Endothelial cell (in vitro differentiated cells): ENCODE results near the gene MIGA2. TPM values are rescaled to one million over a fixed set of nuclear protein-coding genes. Genes with fewer than 3 reads are reported as not detected.

Experiments used
- DNase-seq: peaks from one replicate; pipeline ENCODE4 v3.0.0; 2021; ENCODE audit warnings: low spot score
- H3K27ac Mint-ChIP-seq: one replicate; pipeline ENCODE4 v1.8.0; 2021; ENCODE audit warnings: mixed read lengths, inconsistent platforms; ENCODE audit not compliant: unreplicated experiment
- H3K27me3 Mint-ChIP-seq: one replicate; pipeline ENCODE4 v1.8.0; 2021; ENCODE audit warnings: mild to moderate bottlenecking, moderate library complexity, mixed read lengths, inconsistent platforms; ENCODE audit not compliant: unreplicated experiment
- H3K36me3 Mint-ChIP-seq: one replicate; pipeline ENCODE4 v1.8.0; 2021; ENCODE audit warnings: mild to moderate bottlenecking, low read depth, mixed read lengths, inconsistent platforms; ENCODE audit not compliant: unreplicated experiment
- H3K4me1 Mint-ChIP-seq: one replicate; pipeline ENCODE4 v1.8.0; 2021; ENCODE audit warnings: mild to moderate bottlenecking, mixed read lengths, inconsistent platforms; ENCODE audit not compliant: unreplicated experiment
- H3K4me3 Mint-ChIP-seq: one replicate; pipeline ENCODE4 v1.8.0; 2021; ENCODE audit warnings: mild to moderate bottlenecking, mixed read lengths, inconsistent platforms; ENCODE audit not compliant: unreplicated experiment
- H3K9me3 Mint-ChIP-seq: one replicate; pipeline ENCODE4 v1.8.0; 2021; ENCODE audit warnings: mixed read lengths, inconsistent platforms; ENCODE audit not compliant: unreplicated experiment
- CTCF ChIP-seq: fragments of 200-600 bp; sonication (generic); IDR thresholded peaks from one replicate; pipeline ENCODE4 v1.5.0; 2021; ENCODE audit warnings: antibody characterized with exemption; ENCODE audit not compliant: unreplicated experiment
- total RNA-seq: library from RNA; stranded (reverse); fragmentation: NEBNext Ultra II Directional; extraction: Animal tissue kit (Norgen Biotek cat#: 25700); gene quantifications from one replicate; pipeline ENCODE4 v1.2.1, GENCODE V29; 2021; ENCODE audit not compliant: unreplicated experiment

MIGA2 gene
- total RNA-seq, 1 donor from 2014 or later: 32.9 TPM

- Mint-ChIP-seq H3K9me3 (no peaks in the 10 kb centered on the region), H3K36me3 (no peaks in the 10 kb centered on the region), H3K27ac (no peak overlapping the region), H3K4me3 (no peak overlapping the region), H3K27me3 (peaks cover 8% of the 10 kb centered on the region), H3K4me1 (peaks cover 5% of the 10 kb centered on the region)
- DNase-seq: no peak
- no peak for TF ChIP-seq CTCF
These were observed 67.6 kb downstream of the MIGA2 start for GRCh38 chr9:129104051-129104450.

GRCh38 chr9:129105857-129106694 is 69.7 kb downstream of the MIGA2 start:
- Mint-ChIP-seq H3K27me3 (peaks cover 15% of the 10 kb centered on the region), H3K36me3 (no peaks in the 10 kb centered on the region), H3K9me3 (no peaks in the 10 kb centered on the region), H3K27ac (no peak overlapping the region), H3K4me1 (peaks cover 14% of the 10 kb centered on the region), H3K4me3 (peak overlapping the region; percentile 81)
- TF ChIP-seq CTCF: no peak
- DNase-seq: no peak

- Mint-ChIP-seq H3K4me1 (peaks cover 18% of the 10 kb centered on the region), H3K9me3 (no peaks in the 10 kb centered on the region), H3K27me3 (peaks cover 14% of the 10 kb centered on the region), H3K4me3 (no peak overlapping the region), H3K36me3 (no peaks in the 10 kb centered on the region), H3K27ac (no peak overlapping the region)
- no peak for TF ChIP-seq CTCF
- DNase-seq: no peak
These were observed 71.2 kb downstream of the MIGA2 start for GRCh38 chr9:129107651-129108050.

GRCh38 chr9:129108083-129108804 is 71.8 kb downstream of the MIGA2 start:
- Mint-ChIP-seq H3K27ac (no peak overlapping the region), H3K27me3 (peaks cover 15% of the 10 kb centered on the region), H3K4me3 (no peak overlapping the region), H3K4me1 (peaks cover 18% of the 10 kb centered on the region), H3K9me3 (no peaks in the 10 kb centered on the region), H3K36me3 (no peaks in the 10 kb centered on the region)
- no peak for DNase-seq
- no peak for TF ChIP-seq CTCF
